Neural progenitor cell (in vitro differentiated cells): ENCODE results near the gene FOXJ3.

Experiments used
- EZH2 ChIP-seq: fragments of 200-600 bp; sonication (generic); IDR thresholded peaks from 2 replicates; pipeline ENCODE4 v1.6.1; 2017; ENCODE audit warnings: antibody characterized with exemption, mild to moderate bottlenecking, moderate library complexity
- EZH2phosphoT487 ChIP-seq: fragments of 200-600 bp; sonication (generic); IDR thresholded peaks from 2 replicates; pipeline ENCODE4 v1.6.1; 2017; ENCODE audit warnings: antibody characterized with exemption
- TF ChIP-seq, protein P1 (sequence below): fragments of 200-600 bp; sonication (generic); IDR thresholded peaks from 2 replicates; pipeline ENCODE4 v1.5.1; 2017; ENCODE audit warnings: antibody characterized with exemption, mild to moderate bottlenecking

- TF ChIP-seq, protein P1, sequence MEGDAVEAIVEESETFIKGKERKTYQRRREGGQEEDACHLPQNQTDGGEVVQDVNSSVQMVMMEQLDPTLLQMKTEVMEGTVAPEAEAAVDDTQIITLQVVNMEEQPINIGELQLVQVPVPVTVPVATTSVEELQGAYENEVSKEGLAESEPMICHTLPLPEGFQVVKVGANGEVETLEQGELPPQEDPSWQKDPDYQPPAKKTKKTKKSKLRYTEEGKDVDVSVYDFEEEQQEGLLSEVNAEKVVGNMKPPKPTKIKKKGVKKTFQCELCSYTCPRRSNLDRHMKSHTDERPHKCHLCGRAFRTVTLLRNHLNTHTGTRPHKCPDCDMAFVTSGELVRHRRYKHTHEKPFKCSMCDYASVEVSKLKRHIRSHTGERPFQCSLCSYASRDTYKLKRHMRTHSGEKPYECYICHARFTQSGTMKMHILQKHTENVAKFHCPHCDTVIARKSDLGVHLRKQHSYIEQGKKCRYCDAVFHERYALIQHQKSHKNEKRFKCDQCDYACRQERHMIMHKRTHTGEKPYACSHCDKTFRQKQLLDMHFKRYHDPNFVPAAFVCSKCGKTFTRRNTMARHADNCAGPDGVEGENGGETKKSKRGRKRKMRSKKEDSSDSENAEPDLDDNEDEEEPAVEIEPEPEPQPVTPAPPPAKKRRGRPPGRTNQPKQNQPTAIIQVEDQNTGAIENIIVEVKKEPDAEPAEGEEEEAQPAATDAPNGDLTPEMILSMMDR, result no peak
- no peak for TF ChIP-seq EZH2
- TF ChIP-seq EZH2phosphoT487, result no peak
Observed at GRCh38 chr1:42179900-42180329, 155.1 kb downstream of the FOXJ3 start.
